ENCODE data around the gene EGFLAM. TPM values are rescaled to one million over a fixed set of nuclear protein-coding genes. Genes with fewer than 3 reads are reported as not detected.

The EGFLAM gene
- total and polyA plus RNA-seq, 3 donors from 2014 or later = 12.0 to 38.8 (median 15.2) TPM

- intact Hi-C loops (cut with DNase I; ENCODE audit: low total_unique reads) = no loop called here
Measured at GRCh38 chr5:38250763-38251448, 7.5 kb upstream of the EGFLAM start.

GRCh38 chr5:38253759-38254158 is 4.6 kb upstream of the EGFLAM start:
- Histone ChIP-seq H3K4me1 (peaks cover 3% of the 10 kb centered on the region), H3K27ac (no peak overlapping the region), H3K4me3 (no peak overlapping the region), H3K27me3 (no peaks in the 10 kb centered on the region), H3K9me3 (no peaks in the 10 kb centered on the region), H3K36me3 (ENCODE audit: low read depth, missing control alignments) (no peaks in the 10 kb centered on the region)
- WGBS, 2 donors = 91 to 100% methylated on average over 1 of the region's 1 CpG
- TF ChIP-seq POLR2A (IDR thresholded peaks at IDR 0.05) = no peak
- TF ChIP-seq CTCF (IDR thresholded peaks at IDR 0.05) = no peak
- intact Hi-C loops (cut with DNase I; ENCODE audit: low total_unique reads) = no loop called here
- no peak for DNase-seq

More at GRCh38 chr5:38250763-38251448, 7.5 kb upstream of the EGFLAM start:
- WGBS, 2 donors = 83 to 86% methylated on average over 8 of the region's 8 CpGs
- no peaks in the 10 kb centered on the region for H3K27me3 ChIP-seq
- no peak overlapping the region for H3K27ac ChIP-seq
- no peak for DNase-seq
- no peak overlapping the region for H3K4me3 ChIP-seq
- H3K36me3 ChIP-seq (ENCODE audit: low read depth, missing control alignments) = no peaks in the 10 kb centered on the region
- TF ChIP-seq POLR2A (IDR thresholded peaks at IDR 0.05) = no peak
- no peak for TF ChIP-seq CTCF (IDR thresholded peaks at IDR 0.05)
- H3K4me1 ChIP-seq = no peaks in the 10 kb centered on the region
- no peaks in the 10 kb centered on the region for H3K9me3 ChIP-seq

- DNase-seq = no peak
- intact Hi-C loops (cut with DNase I; ENCODE audit: low total_unique reads) = no loop called here
- H3K36me3 ChIP-seq (ENCODE audit: low read depth, missing control alignments) = no peaks in the 10 kb centered on the region
- no peak overlapping the region for H3K27ac ChIP-seq
- H3K4me3 ChIP-seq = peak overlapping the region; percentile 67 to 68
- peaks cover 3% of the 10 kb centered on the region for H3K4me1 ChIP-seq
- TF ChIP-seq POLR2A (IDR thresholded peaks at IDR 0.05) = no peak
- no peak for TF ChIP-seq CTCF (IDR thresholded peaks at IDR 0.05)
- H3K27me3 ChIP-seq = no peaks in the 10 kb centered on the region
- 4 to 6% methylated on average over 41 to 42 of the region's 42 CpGs for WGBS, 2 donors
- no peaks in the 10 kb centered on the region for H3K9me3 ChIP-seq
Measured at GRCh38 chr5:38257308-38258041, 884 bp upstream of the EGFLAM start.

- intact Hi-C loops (cut with DNase I; ENCODE audit: low total_unique reads) = no loop called here
- H3K27me3 ChIP-seq = no peaks in the 10 kb centered on the region
- no peak for TF ChIP-seq POLR2A (IDR thresholded peaks at IDR 0.05)
- TF ChIP-seq CTCF (IDR thresholded peaks at IDR 0.05) = no peak
- no peak for DNase-seq
- peaks cover 3% of the 10 kb centered on the region for H3K4me1 ChIP-seq
- H3K27ac ChIP-seq = peak overlapping the region in 1 of 2 donors; percentile 26
- H3K9me3 ChIP-seq = no peaks in the 10 kb centered on the region
- H3K4me3 ChIP-seq = peak overlapping the region; percentile 67 to 68
- H3K36me3 ChIP-seq (ENCODE audit: low read depth, missing control alignments) = no peaks in the 10 kb centered on the region
- 0 to 8% methylated on average over 6 to 13 of the region's 13 CpGs for WGBS, 2 donors
Measured at GRCh38 chr5:38258042-38258318, 379 bp upstream of the EGFLAM start.

Measured in testis (tissue), 3 donors.